ENCODE results near the gene SWT1. TPM values are rescaled to one million over a fixed set of nuclear protein-coding genes. Genes with fewer than 3 reads are reported as not detected.

The SWT1 gene
- total and polyA plus RNA-seq, 2 of the 13 experiments (the other 11 are each of a cell fraction or from before 2014, with no cell fraction given): 1.7 to 2.5 TPM

- TF ChIP-seq, protein P1, sequence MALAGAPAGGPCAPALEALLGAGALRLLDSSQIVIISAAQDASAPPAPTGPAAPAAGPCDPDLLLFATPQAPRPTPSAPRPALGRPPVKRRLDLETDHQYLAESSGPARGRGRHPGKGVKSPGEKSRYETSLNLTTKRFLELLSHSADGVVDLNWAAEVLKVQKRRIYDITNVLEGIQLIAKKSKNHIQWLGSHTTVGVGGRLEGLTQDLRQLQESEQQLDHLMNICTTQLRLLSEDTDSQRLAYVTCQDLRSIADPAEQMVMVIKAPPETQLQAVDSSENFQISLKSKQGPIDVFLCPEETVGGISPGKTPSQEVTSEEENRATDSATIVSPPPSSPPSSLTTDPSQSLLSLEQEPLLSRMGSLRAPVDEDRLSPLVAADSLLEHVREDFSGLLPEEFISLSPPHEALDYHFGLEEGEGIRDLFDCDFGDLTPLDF (CRISPR knock-in tag; IDR thresholded peaks at IDR 0.05): no peak
- TF ChIP-seq ZNF670 (CRISPR knock-in tag; IDR thresholded peaks at IDR 0.05; ENCODE audit: borderline replicate concordance): no peak
- peak; percentile 28 for TF ChIP-seq ZNF883 (CRISPR knock-in tag; IDR thresholded peaks at IDR 0.05; ENCODE audit: not compliant biosample characterization)
- TF ChIP-seq ZNF510 (CRISPR knock-in tag; IDR thresholded peaks at IDR 0.05; ENCODE audit: low read depth): no peak
- TF ChIP-seq, protein P2, sequence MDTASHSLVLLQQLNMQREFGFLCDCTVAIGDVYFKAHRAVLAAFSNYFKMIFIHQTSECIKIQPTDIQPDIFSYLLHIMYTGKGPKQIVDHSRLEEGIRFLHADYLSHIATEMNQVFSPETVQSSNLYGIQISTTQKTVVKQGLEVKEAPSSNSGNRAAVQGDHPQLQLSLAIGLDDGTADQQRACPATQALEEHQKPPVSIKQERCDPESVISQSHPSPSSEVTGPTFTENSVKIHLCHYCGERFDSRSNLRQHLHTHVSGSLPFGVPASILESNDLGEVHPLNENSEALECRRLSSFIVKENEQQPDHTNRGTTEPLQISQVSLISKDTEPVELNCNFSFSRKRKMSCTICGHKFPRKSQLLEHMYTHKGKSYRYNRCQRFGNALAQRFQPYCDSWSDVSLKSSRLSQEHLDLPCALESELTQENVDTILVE (CRISPR knock-in tag; IDR thresholded peaks at IDR 0.05): 0 out of 2 replicates have a peak, but pooled peaks have one; percentile 33
- TF ChIP-seq DR1 (CRISPR knock-in tag; IDR thresholded peaks at IDR 0.05): no peak
- no peak for TF ChIP-seq IRX3 (CRISPR knock-in tag; IDR thresholded peaks at IDR 0.05; ENCODE audit: borderline replicate concordance, low read depth)
- no peak for TF ChIP-seq EP300 (IDR thresholded peaks at IDR 0.05; ENCODE audit: low read depth in 2 of 2, low read length in 2 of 2)
- no peak for TF ChIP-seq EP300 (CRISPR knock-in tag; IDR thresholded peaks at IDR 0.05; ENCODE audit: borderline replicate concordance)
- TF ChIP-seq MIXL1 (CRISPR knock-in tag; IDR thresholded peaks at IDR 0.05): 0 out of 2 replicates have a peak, but pooled peaks have one; percentile 15
- no peak for TF ChIP-seq U2AF2 (IDR thresholded peaks at IDR 0.05; ENCODE audit: low read depth, low read length)
- TF ChIP-seq ZNF879 (CRISPR knock-in tag; IDR thresholded peaks at IDR 0.05): no peak
- TF ChIP-seq DNMT1 (CRISPR knock-in tag; IDR thresholded peaks at IDR 0.05): no peak
- TF ChIP-seq STAT5B (CRISPR knock-in tag; IDR thresholded peaks at IDR 0.05): no peak
- no peak for TF ChIP-seq ZNF136 (CRISPR knock-in tag; IDR thresholded peaks at IDR 0.05; ENCODE audit: low read depth)
- TF ChIP-seq GPN1 (CRISPR knock-in tag; IDR thresholded peaks at IDR 0.05; ENCODE audit: borderline replicate concordance): no peak
- TF ChIP-seq KAT7 (CRISPR knock-in tag; IDR thresholded peaks at IDR 0.05; ENCODE audit: borderline replicate concordance): no peak
- TF ChIP-seq EED (CRISPR knock-in tag; IDR thresholded peaks at IDR 0.05): no peak
- TF ChIP-seq ZFP36L1 (CRISPR knock-in tag; IDR thresholded peaks at IDR 0.05): 0 out of 2 replicates have a peak, but pooled peaks have one; percentile 22
Observed at GRCh38 chr1:185170291-185170848, 13.4 kb downstream of the SWT1 start (continued).

Measured in HepG2 (cell line).